GM19193 (cell line): ENCODE results near the gene ITPR1.

ENCODE experiments used
- POLR2A ChIP-seq: IDR thresholded peaks from 4 replicates; pipeline ENCODE4 v1.6.1; 2011; ENCODE audit not compliant: insufficient read depth, insufficient read length; ENCODE audit errors: extremely low read depth

The ITPR1 gene

DNA sequence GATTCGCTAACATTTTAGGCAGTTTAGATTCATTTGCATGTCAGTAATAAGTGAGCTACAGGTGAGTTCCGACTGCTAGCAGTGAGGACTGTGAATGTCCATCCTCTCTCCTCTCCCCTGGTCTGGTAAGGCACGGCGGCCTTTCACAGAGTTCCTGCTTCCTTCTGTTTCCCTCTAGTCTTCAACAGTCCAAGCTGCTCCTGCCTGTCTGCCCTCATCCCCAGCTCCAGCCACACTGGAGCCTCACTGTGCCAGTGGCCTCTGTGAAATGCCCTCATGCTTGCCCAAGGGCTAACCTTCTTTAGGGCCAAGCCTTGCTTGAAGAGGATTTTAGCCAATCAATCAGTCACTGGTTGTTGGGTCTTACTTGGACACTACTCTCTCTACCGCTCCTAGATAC lies 340.3 kb downstream of the ITPR1 start:
- no peak for TF ChIP-seq POLR2A

DNA sequence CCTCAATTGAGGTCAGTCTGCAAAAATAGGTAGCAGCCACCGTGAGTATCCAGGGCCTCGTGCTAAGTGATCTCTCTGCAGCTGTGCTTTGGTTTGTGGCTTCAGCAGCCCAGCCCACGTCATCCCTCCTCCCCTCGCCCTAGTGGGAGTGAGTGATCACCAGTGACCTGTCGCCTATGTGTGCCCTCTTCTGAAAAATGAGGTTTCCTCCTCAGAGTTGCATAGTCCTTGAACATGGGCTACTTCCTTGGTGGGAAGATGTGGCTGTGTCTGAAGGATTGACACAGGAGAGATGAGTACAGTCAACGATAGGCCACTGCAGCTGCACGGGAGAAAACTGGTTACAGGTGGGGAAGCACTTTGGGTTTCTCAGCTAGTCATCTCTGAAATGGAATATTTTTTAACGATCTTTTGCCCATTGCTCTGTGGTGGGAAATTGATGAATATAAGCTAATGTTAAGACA lies 341.3 kb downstream of the ITPR1 start:
- no peak for TF ChIP-seq POLR2A

DNA sequence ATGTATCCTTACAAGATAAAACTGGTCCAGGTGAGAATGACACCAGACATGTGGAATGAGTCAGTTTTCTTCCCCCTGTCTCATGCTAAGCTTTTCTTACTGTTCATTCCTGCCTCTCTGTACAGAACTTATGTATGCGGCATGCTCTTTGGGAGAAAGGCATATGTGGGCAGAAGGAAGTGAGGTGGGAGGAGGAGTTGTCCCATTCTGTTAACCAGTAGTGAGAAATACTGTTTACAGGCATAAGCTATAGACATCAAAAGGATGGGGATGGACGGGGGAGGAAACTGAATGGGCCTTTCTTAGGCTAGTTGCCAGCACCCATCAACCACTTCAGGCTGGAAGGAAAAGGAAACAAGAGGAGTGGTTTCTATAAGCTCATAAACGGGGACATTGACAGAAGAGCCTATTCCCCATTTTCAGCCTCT lies 342.5 kb downstream of the ITPR1 start:
- TF ChIP-seq POLR2A, result no peak

DNA sequence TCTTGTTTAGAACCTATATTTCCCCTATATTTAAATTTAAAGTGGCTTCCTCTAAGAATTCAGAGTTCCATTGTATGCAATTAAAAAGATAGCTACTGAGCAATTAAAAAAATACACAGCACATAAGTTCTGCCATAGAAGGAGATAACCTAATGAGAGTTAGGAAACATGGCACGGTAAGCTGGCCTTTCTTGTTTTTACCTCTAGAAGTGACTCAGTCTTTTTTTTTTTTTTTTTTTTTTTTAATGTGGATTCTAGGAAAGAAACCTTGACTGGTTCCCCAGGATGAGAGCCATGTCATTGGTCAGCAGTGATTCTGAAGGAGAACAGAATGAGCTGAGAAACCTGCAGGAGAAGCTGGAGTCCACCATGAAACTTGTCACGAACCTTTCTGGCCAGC lies 343.4 kb downstream of the ITPR1 start:
- TF ChIP-seq POLR2A, result no peak

DNA sequence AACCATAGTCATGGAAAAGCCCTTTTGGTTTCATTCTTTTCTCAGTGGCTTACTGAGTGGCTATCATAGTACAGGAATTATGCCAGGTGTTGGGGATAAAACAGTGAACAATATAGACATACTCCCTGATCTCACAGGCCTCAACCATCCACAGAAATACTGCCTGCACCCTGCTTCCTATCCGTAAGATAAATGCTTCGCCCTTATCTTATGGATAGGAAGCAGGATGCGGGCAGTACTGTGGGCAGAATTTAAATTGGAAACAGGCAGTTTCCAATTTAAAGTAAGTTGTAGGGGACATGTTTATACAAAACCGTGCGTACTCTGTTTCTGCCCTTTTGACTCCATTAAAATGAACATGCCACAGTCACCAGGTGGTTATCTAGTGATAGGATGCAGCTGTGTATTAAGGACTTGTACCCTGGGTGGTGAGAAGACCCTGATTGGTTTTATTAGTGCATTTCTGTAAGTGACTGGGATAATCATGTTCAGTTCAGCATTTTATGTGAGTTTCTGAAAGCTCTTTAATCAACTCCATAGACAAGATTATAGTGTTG lies 344.3 kb downstream of the ITPR1 start:
- no peak for TF ChIP-seq POLR2A

DNA sequence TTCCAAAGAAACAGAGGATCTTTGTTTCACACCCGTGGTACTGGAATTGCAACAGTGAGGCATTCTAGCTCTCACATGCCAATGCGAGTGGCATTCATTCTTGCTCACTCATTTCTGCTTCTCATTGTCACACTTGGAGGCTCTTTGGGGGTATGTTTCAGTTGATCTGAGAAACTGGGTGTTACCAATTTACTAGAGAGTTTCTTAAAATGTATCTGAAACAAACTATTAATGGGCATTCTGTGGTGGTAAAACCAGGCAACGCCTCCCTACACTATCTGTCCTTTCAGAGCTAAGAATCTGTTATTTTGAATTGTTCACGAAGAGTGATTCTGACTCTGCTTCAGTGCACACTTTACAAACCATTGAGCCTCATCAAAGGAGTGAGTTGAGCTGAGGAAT lies 345.5 kb downstream of the ITPR1 start:
- no peak for TF ChIP-seq POLR2A

DNA sequence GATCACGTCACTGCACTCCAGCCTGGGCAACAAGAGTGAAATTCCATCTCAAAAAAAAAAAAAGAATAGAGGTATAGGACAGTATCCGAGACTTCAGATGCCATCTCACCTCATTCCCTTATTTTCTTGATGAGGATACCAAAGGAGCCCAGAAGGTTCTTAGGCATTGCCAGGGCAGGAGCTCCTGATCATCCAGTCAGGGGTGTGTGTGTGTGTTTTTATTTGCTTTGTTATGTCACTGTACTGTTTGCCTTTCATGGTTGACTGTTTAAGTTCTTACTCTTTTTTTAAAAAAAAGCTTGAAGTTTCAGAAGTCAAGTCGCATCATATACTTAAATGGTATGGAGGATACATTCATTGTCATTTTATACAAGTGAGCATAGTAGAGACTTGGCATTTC lies 346.1 kb downstream of the ITPR1 start:
- no peak for TF ChIP-seq POLR2A

DNA sequence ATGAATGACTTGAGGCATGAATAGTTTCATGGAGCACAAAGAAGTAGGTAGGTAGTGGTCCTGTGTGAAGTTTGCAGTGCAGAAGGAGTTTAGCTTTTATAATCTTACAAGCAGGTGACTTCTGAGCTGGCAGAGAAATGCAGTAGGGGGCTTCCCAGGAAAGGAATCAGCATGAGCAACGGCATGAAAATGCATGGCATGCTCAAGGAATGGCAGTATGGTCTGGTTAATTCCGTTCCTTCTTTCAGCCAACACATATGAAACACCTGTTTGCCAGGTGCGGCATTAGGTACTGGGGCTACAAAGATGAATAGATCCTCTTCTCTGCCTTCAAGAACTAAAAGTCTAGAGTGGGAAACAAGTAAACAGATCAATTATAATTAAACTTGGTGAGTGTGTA lies 348.1 kb downstream of the ITPR1 start:
- TF ChIP-seq POLR2A, result no peak

DNA sequence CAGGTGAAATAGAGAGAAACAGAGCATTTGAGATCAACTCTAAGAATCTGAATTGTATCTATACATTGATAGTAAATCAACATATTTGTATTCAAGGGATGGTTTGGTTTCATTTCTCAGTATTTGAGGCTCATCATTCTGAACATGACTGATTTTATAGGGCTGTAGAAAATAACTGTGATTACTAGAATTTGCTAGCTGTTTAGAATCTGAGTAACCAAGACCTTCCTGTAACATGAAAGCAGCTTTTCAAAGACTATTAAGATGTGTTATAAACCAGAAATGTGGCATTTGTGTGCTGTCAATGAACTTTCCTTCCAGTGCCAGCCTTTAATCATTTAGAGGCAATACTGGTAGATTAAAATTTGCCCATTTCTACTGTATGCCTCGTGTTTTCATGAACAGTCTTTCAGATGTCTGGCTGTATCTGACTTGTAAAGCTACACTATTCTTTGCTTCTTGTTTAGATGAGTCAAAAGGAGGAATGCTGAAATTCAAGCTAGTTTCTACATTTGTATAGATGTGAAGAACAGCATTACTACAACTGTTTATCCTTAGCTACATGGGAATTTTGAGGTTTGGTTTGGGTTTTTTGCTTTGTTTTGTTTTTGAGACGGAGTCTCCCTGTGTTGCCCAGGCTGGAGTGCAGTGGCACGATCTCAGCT lies 348.8 kb downstream of the ITPR1 start:
- TF ChIP-seq POLR2A, result no peak

DNA sequence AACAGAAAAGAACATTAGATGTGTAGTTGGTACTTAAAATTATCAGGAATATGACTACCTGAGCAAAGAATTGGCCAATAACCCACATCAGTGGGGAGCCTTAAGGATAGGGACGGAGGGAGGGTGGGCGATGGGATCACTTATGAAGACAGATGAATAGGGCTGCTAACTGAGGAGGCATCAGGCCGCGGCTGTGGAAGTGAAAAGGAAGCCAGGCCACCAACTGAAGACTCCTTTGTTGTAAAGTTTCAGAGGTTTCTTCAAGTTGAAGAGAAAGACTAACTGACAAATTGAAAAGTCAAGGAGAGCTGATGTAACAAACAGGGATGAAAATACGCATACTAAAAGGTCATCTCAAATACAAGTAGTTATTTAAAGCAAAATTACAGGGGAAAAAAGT lies 350.5 kb downstream of the ITPR1 start:
- no peak for TF ChIP-seq POLR2A

DNA sequence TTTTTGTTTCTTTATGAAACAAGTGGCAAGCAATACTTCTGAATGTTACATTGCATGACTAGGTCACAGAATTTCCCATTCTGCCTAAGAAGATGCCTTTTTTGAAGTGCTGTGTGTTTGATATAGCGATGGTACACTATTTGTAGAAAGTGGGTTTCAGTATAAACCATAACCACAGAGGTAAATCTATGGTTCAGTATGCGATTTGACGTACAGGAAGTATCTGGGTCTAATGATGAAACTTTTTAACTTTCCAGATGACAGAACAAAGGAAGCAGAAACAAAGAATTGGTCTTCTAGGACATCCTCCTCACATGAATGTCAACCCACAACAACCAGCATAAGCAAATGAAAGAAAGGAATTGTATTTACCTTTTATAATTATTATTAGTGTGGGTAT lies 352.7 kb downstream of the ITPR1 start:
- no peak for TF ChIP-seq POLR2A

DNA sequence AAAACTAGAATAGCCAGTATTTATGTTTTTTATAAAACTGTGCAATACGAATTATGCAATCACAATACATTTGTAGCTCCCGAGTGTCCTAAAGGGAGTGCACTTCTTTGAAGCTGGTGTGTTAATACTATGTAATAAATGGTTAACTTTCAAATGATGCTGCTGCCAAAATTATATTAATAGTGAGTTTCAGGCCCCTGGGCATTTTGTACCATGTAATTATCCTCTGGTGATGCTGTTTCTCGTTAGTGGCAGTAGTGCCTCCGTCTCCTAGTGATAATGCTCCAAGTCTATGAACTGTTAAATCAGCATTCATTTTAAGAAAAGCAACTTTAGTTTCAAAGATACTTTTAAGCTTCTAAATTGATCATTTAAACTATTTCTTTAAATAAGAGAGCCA lies 353.4 kb downstream of the ITPR1 start:
- TF ChIP-seq POLR2A, result no peak

DNA sequence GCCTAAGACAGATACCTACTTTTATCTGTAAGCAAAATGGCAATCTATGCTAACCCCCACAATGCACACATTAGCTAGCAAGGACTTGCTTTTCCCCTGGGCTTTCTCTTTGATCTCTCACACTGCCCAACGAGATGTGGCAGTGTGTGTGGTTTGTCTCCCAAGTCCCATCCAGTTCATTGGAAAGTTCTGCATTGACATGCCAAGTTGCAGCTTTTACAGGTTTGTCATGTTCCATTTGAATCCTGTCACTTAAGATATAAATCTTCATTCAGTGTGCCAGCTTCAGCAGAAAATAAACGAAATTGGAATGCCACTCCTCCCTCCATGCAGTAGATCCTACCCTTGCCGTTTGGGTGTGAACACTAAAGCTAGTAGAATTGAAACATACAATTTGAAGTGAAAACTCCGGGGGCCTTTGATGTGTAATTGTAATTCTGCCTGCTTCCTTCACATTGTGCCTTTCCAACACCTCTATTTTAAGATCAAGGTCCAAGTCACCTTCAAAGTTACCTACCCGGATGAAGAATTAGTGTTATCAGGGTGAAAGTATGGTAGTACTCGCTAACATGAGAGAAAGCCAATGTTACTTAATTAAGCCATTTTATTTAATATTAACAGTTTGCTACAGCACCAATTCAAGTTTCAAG lies 355.2 kb downstream of the ITPR1 start:
- TF ChIP-seq POLR2A, result no peak

DNA sequence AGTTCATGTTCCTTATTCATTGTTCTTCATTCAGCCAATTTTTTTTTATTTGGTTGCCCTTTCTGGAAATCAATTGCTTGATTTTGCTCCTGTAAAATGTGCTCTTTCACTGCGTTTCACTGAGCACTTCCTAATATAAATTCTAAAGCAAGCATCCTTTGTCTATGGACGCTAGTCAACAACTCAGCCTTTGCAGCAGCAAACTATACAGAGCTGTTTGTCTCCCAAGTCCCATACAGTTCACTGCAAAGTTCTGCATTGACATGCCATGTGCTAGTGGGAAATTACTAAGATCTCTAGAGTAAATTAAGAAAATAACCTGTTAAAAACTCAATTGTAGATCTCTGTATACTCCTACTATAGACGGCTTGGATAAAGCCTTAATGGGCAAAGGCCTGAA lies 356.0 kb downstream of the ITPR1 start:
- TF ChIP-seq POLR2A, result no peak

DNA sequence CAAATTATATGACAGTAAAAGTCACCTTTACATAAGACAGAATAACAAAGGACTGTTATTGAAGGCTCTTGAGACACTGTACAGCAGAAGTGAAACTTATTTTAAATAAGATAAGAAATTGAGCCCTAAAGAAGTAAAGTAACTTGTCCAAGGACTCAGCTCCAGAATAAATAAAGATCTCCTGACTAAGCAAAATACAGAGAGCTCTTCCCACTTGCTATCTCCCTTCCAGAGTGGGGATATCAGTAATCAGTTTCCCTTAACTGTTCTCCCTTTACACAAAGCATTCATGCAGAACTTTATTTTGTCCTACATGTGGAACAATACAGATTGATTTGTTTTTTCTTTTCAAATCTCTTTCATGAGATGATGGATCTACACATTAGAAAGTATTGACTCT lies 356.6 kb downstream of the ITPR1 start:
- TF ChIP-seq POLR2A, result no peak
